K562 (cell line): ENCODE results near the gene NME7. TPM values are rescaled to one million over a fixed set of nuclear protein-coding genes. Genes with fewer than 3 reads are reported as not detected.

Experiments
- ATAC-seq: fragments of 200-7000 bp; cut with Tn5 transposase; 3 replicates; pipeline ENCODE4 v1.9.1; 2020; ENCODE audit warnings: moderate library complexity
- BruUV-seq: library from RNA; stranded (reverse); fragments of 400-500 nt; replicated peaks from 2 replicates; lab custom pipeline; 2021; lab: Mats Ljungman, UMichigan
- CTCF ChIA-PET: fragments of 300-600 bp; formaldehyde crosslinking; extraction: SDS; loops from one replicate; lab custom pipeline; 2021; ENCODE audit warnings: low intra/inter-chr PET ratio; lab: Yijun Ruan, JAX
- POLR2A ChIA-PET: fragments of 300-600, 350-650 bp; sonication (Branson Sonifier 250); formaldehyde crosslinking; extraction: SDS; loops from one replicate; lab custom pipeline; 2021; ENCODE audit warnings: antibody characterized with exemption, inconsistent platforms; lab: Yijun Ruan, JAX
- DNase-seq, 4 experiments: peaks; one replicate each; pipeline versions ENCODE4 v3.0.0 to v3.0.0-alpha.2; 2011 to 2018; ENCODE audit warnings: low spot score in 3 of 4, mixed read lengths in 3 of 4; ENCODE audit errors: extremely low read depth in 1 of 4
- FAIRE-seq: peaks from 2 replicates; lab custom pipeline; 2011; peaks lifted over from hg19 to GRCh38; lab: Jason Lieb, UNC
- H2AFZ ChIP-seq: 2 replicates; pipeline ENCODE4 v1.6.0; 2011; ENCODE audit warnings: low read depth, low read length, control low read depth, inconsistent platforms
- H3K27ac ChIP-seq: fragments of 200-600 bp; 3 replicates; pipeline ENCODE4 v1.8.0; 2011; ENCODE audit warnings: low read depth, mild to moderate bottlenecking, control low read depth, inconsistent platforms, low read length, moderate library complexity, mixed read lengths; ENCODE audit errors: extremely low read depth
- H3K27me3 ChIP-seq, 2 experiments: fragments of 300-600 bp in 1 of 2; 2 replicates in 1 of 2; 3 replicates in 1 of 2; pipeline versions ENCODE4 v1.6.0 to v1.8.0; 2011; ENCODE audit warnings: inconsistent platforms in 2 of 2, low read length in 2 of 2, mild to moderate bottlenecking in 1 of 2, mixed read lengths in 1 of 2, moderate library complexity in 1 of 2; ENCODE audit not compliant: control insufficient read depth in 2 of 2, insufficient read depth in 2 of 2
- H3K36me3 ChIP-seq: fragments of 300-600 bp; 3 replicates; pipeline ENCODE4 v1.8.0; 2011; ENCODE audit warnings: mild to moderate bottlenecking, low read length, inconsistent platforms; ENCODE audit not compliant: control insufficient read depth, insufficient read depth
- H3K4me1 ChIP-seq, 2 experiments: fragments of 200-600 bp in 1 of 2; replicated peaks in 1 of 2; 2 replicates in 1 of 2; 3 replicates in 1 of 2; pipeline versions ENCODE4 v1.5.1 to v1.8.0; 2011; ENCODE audit warnings: inconsistent platforms in 2 of 2, low read length in 2 of 2, mild to moderate bottlenecking in 1 of 2, mixed read lengths in 1 of 2, moderate library complexity in 1 of 2; ENCODE audit not compliant: control insufficient read depth in 2 of 2, insufficient read depth in 2 of 2
- H3K4me2 ChIP-seq: 2 replicates; pipeline ENCODE4 v1.6.1; 2011; ENCODE audit warnings: low read length, control low read depth, inconsistent platforms, mixed read lengths; ENCODE audit not compliant: insufficient read depth
- H3K4me3 ChIP-seq: fragments of 200-600 bp; sonication (generic), shearing (Covaris generic); 2 replicates; pipeline ENCODE4 v1.5.1; 2016; ENCODE audit warnings: control low read depth, inconsistent platforms
- H3K79me2 ChIP-seq: fragments of 200-600 bp; 3 replicates; pipeline ENCODE4 v1.8.0; 2011; ENCODE audit warnings: low read length, inconsistent platforms; ENCODE audit not compliant: control insufficient read depth, insufficient read depth
- H3K9ac ChIP-seq, 2 experiments: 2 replicates each; pipeline versions ENCODE4 v1.6.0 to v1.6.1; 2011; ENCODE audit warnings: low read depth in 2 of 2, low read length in 2 of 2, control low read depth in 1 of 2, inconsistent platforms in 1 of 2, mild to moderate bottlenecking in 1 of 2, mixed read lengths in 1 of 2; ENCODE audit not compliant: insufficient read depth in 1 of 2
- H3K9me1 ChIP-seq: one replicate; pipeline ENCODE4 v1.6.0; 2011; ENCODE audit warnings: inconsistent platforms, mild to moderate bottlenecking, low read length, moderate library complexity; ENCODE audit not compliant: control insufficient read depth, insufficient read depth
- H3K9me3 ChIP-seq: replicated peaks from 2 replicates; pipeline ENCODE4 v1.5.1; 2011; ENCODE audit warnings: low read depth, low read length, inconsistent platforms; ENCODE audit not compliant: control insufficient read depth, insufficient read depth
- H4K20me1 ChIP-seq: replicated peaks from 2 replicates; pipeline ENCODE4 v1.6.1; 2011; ENCODE audit warnings: low read length, inconsistent platforms, mixed read lengths; ENCODE audit not compliant: control insufficient read depth, insufficient read depth
- C11orf30 ChIP-seq: fragments of 450-650 bp; IDR thresholded peaks from 2 replicates; pipeline ENCODE4 v1.6.1; 2016; ENCODE audit warnings: low read depth, mild to moderate bottlenecking
- KAT2B ChIP-seq: IDR thresholded peaks from one replicate; pipeline ENCODE4 v1.6.1; 2012; ENCODE audit warnings: low read depth, mild to moderate bottlenecking, control low read depth, inconsistent platforms, low read length, moderate library complexity
- MAFG ChIP-seq: fragments of 450-650 bp; conservative IDR thresholded peaks from 2 replicates; pipeline ENCODE4 v1.6.1; 2016; ENCODE audit warnings: missing genetic modification characterization, missing compliant biosample characterization
- MAFK ChIP-seq: IDR thresholded peaks from 2 replicates; pipeline ENCODE4 v1.6.1; 2011; ENCODE audit warnings: low read length, improper control_type of control experiment
- MTA3 ChIP-seq: fragments of 450-650 bp; formaldehyde crosslinking; IDR thresholded peaks from 2 replicates; pipeline ENCODE4 v1.6.1; 2017; ENCODE audit warnings: mild to moderate bottlenecking, borderline replicate concordance
- NFE2 ChIP-seq: IDR thresholded peaks from 2 replicates; pipeline ENCODE4 v1.6.1; 2014; ENCODE audit warnings: antibody characterized with exemption, low read depth
- NFE2L1 ChIP-seq: fragments of 450-650 bp; IDR thresholded peaks from 2 replicates; pipeline ENCODE4 v1.6.1; 2016; ENCODE audit warnings: missing genetic modification characterization, low read depth, mild to moderate bottlenecking, missing compliant biosample characterization, moderate library complexity, borderline replicate concordance
- RBM25 ChIP-seq: fragments of 200-400 bp; formaldehyde crosslinking; IDR thresholded peaks from 2 replicates; pipeline ENCODE4 v1.6.1; 2018; ENCODE audit warnings: low read length, low read depth, moderate library complexity; ENCODE audit not compliant: severe bottlenecking
- RNF2 ChIP-seq: sonication (generic); IDR thresholded peaks from 2 replicates; pipeline ENCODE4 v1.6.1; 2016
- ZKSCAN3 ChIP-seq: fragments of 250-450 bp; sonication (Bioruptor Pico); IDR thresholded peaks from 2 replicates; pipeline ENCODE4 v1.4.0; 2020
- ZNF316 ChIP-seq: fragments of 450-650 bp; IDR thresholded peaks from 2 replicates; pipeline ENCODE4 v1.6.1; 2016
- ZNF592 ChIP-seq: fragments of 450-650 bp; IDR thresholded peaks from 2 replicates; pipeline ENCODE4 v1.6.1; 2017; ENCODE audit warnings: antibody characterized with exemption, mild to moderate bottlenecking
- ZNF655 ChIP-seq: fragments of 250-450 bp; sonication (Bioruptor Pico); IDR thresholded peaks from 2 replicates; pipeline ENCODE4 v1.5.0; 2021
- WGBS: fragments of 100-300 bp; shearing (Covaris generic); methylation state at CpG from one replicate; pipeline ENCODE4 v1.1.6; 2016; ENCODE audit warnings: low coverage, mixed read lengths; ENCODE audit not compliant: insufficient coverage; ENCODE audit errors: missing lambda C conversion rate; 5-methylcytosine and 5-hydroxymethylcytosine counted together
- in situ Hi-C: fragments of 300-500 bp; cut with MboI; formaldehyde crosslinking; loops from 4 replicates; pipeline ENCODE4 v1.15.0; 2018; ENCODE audit warnings: inconsistent platforms, mixed read lengths
- intact Hi-C: fragments of 100-400 bp; cut with micrococcal nuclease; formaldehyde crosslinking; loops from 2 replicates; pipeline ENCODE4 v1.14.2; 2022
- polyA plus RNA-seq, 8 experiments: library from polyadenylated mRNA; depleted of rRNA in 4 of 8; stranded (reverse) in 5 of 8; unstranded in 3 of 8; fragments of >200 nt; fragmentation: Nextera tagmentation in 2 of 8; fragmentation: Illumina TruSeq in 1 of 8; extraction: Ambion mirVana in 2 of 8; extraction: Trizol in 1 of 8; gene quantifications; 2 replicates each; pipeline versions ENCODE4 v1.2.1 to v1.2.3, GENCODE V29; 2011 to 2014; ENCODE audit warnings: inconsistent platforms in 1 of 8, missing spikeins in 1 of 8
- total RNA-seq, 7 experiments: library from RNA; depleted of rRNA in 6 of 7; stranded (reverse); fragments of >200 nt in 6 of 7; fragmentation: Illumina TruSeq in 2 of 7; extraction: Trizol in 2 of 7; gene quantifications; 2 replicates each; pipeline versions ENCODE4 v1.2.1 to v1.2.3, GENCODE V29; 2011 to 2021; ENCODE audit warnings: low replicate concordance in 1 of 7

The NME7 gene
- total and polyA plus RNA-seq, 9 of the 15 experiments (the other 6 are each of a cell fraction or from before 2014, with no cell fraction given), result 7.9 to 43.2 (median 23.9) TPM

GRCh38 chr1:169105087-169105433 is 262.5 kb downstream of the NME7 start:
- H3K9me3 ChIP-seq, result no peaks in the 10 kb centered on the region
- peaks cover 15 to 51% of the 10 kb centered on the region in 2 experiments for H3K27me3 ChIP-seq
- intact Hi-C loops, result loop anchor here (5.0 to 10.0 kb wide), 2 partner anchors 440 to 658 kb away; no protein-coding TSS in a partner anchor
- H3K4me3 ChIP-seq, result no peak overlapping the region
- no TSS peak for BruUV-seq
- no peaks in the 10 kb centered on the region for H4K20me1 ChIP-seq
- H3K4me1 ChIP-seq, result peaks cover 3 to 18% of the 10 kb centered on the region in 2 experiments; a peak in 4 of 5 replicates
- POLR2A ChIA-PET, result interaction anchor here (0.6 to 2.0 kb wide), 6 partner anchors 11 to 548 kb away, joined by 3 to 8 read pairs (median 4); no protein-coding TSS in a partner anchor
- no peak overlapping the region for H3K9ac ChIP-seq
- H3K9me1 ChIP-seq, result no peaks in the 10 kb centered on the region
- FAIRE-seq (no peak), DNase-seq (peak in 1 of 4 experiments; percentile 26)
- no peak overlapping the region for H3K27ac ChIP-seq
- no peak overlapping the region for H3K4me2 ChIP-seq
- 18% methylated on average over 6 of the region's 6 CpGs for WGBS
- no peak overlapping the region for H2AFZ ChIP-seq
- no peaks in the 10 kb centered on the region for H3K79me2 ChIP-seq
- in situ Hi-C loops, result no loop called here
- H3K36me3 ChIP-seq, result no peaks in the 10 kb centered on the region
- CTCF ChIA-PET, result no interaction called here
- TF ChIP-seq KAT2B, result no peak
- no peak for TF ChIP-seq RNF2
- TF ChIP-seq C11orf30, result peak; percentile 68
- TF ChIP-seq RBM25, result no peak
- TF ChIP-seq ZKSCAN3, result no peak
- TF ChIP-seq MAFG (tag), result peak; percentile 76
- TF ChIP-seq ZNF655, result no peak
- no peak for TF ChIP-seq ZNF592
- TF ChIP-seq MAFK, result peak; percentile 25; the same call in 1 of the 2 replicates
- no peak for TF ChIP-seq MTA3
- peak; percentile 71 for TF ChIP-seq NFE2
- TF ChIP-seq ZNF316, result peak; percentile 47
- TF ChIP-seq NFE2L1 (tag), result peak; percentile 59; the same call in 1 of the 2 replicates
- TF ChIP-seq, all 486 proteins: peak for 6
- no peak for ATAC-seq
